GM19455 (cell line): Measurements from ENCODE around the gene MAP3K20.
"Not testable (repeated sequence)": the region's sequence is repeated elsewhere in the genome, so short reads cannot be mapped to it uniquely, and the experiment has no call there.

Experiments used
- ATAC-seq: cut with Tn5 transposase; IDR thresholded peaks from one replicate; pipeline ENCODE4 v1.9.1; 2021; ENCODE audit not compliant: unreplicated experiment

The MAP3K20 gene

DNA sequence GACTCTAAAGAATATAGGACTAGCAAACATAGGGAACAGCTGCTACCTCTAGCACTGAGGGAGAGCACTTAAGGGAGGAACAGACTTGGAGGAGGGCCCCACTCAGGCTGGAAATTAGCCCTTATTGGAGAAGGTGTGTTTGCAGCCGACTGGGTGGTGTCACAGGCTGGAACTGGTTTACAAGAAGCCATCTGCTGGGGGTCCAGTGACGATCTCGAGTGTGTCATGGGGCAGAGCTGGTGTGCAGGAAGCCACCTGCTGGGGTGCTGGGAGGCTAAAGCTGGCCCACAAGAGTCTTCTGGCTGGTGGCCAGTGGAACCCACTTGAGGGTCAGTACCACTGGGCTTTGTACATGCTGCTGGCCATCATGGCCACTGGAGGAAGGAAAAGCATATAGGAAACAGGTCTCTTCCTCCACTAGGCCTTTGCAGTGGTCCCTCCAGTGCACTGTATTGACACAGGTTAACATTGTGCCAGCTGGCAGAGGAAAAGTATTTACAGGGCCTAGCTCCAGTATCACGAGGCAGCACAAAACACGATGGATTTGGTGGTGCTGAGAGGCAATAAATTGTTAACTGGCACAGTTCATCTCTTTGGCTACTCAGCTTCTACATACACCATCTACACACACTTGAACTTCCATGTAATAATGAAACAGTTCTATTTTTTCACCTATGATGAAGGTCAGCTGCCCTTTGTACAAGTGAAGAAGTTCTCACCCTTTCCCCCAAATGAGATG, 43.6 kb downstream of the MAP3K20 start:
- ATAC-seq, result no peak

- ATAC-seq, result no peak
Observed at GRCh38 chr2:173119944-173120343, 44.3 kb downstream of the MAP3K20 start.

DNA sequence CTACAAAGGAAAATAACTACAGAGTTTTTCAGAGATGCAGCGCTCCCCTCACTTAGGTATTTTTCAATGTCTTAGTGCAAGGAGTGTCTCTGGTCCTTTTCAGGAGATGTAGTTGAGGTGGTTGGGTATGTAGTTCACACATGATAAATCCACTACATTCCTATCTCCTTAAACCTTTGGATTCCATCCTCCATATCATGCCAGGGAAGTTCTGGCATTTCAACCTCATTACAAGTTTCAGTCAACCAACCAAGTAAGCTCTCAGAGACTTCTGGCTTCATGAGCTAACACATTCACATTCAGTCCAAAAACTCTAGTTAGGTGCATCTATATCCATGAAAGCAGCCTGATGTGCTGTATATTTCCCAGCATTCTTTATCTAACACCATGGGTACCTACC, 47.3 kb downstream of the MAP3K20 start:
- ATAC-seq, result no peak

GRCh38 chr2:173124441-173124840, 48.8 kb downstream of the MAP3K20 start:
- no peak for ATAC-seq

GRCh38 chr2:173126819-173127218, 51.2 kb downstream of the MAP3K20 start:
- no peak for ATAC-seq

GRCh38 chr2:173128132-173128531, 52.5 kb downstream of the MAP3K20 start:
- not testable (repeated sequence) for ATAC-seq

- no peak for ATAC-seq
Observed at GRCh38 chr2:173130496-173131465, 55.1 kb downstream of the MAP3K20 start.

- ATAC-seq, result no peak
Observed at GRCh38 chr2:173132531-173132930, 56.9 kb downstream of the MAP3K20 start.

GRCh38 chr2:173134703-173135102, 59.1 kb downstream of the MAP3K20 start:
- ATAC-seq, result no peak

GRCh38 chr2:173136067-173136466, 60.4 kb downstream of the MAP3K20 start:
- ATAC-seq, result no peak

- ATAC-seq, result no peak
Observed at GRCh38 chr2:173136599-173136998, 61.0 kb downstream of the MAP3K20 start.

DNA sequence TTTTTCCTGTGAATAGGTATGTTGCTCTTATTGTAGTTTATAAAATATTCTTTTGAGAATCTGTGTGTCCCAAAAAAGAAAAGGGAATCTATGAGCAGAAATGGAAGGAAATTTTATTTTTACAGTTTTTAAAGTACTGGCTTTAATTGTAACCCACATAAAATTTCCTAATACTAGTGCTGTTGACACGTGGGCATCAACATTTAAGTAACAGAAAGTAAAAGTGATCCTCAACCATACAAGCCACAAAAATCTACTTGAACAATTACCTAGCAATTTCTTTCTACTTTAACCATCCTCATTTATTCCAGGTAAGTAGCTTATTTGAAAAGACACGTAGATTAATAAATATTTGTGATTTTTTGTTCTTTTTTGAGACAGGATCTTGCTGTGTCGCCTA, 62.0 kb downstream of the MAP3K20 start:
- ATAC-seq, result no peak

DNA sequence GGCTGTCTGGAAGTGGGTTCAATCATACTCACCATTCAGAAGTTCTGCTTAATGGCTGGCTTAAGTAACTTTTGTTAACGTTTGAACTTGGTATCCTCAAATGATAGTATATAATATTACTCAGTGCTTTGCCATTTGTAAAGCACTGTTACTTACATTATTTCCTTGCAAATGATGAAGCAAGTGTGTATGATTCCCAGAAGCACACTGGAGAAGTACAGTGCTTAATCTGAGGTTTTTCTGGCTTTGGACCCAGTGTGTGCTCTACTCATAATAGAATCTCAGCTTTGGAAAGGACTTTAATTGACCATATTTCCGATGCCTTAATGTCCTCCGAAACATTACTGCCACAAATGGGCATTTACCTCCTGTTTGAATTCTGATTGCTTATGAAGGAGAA, 63.3 kb downstream of the MAP3K20 start:
- no peak for ATAC-seq

- no peak for ATAC-seq
Observed at GRCh38 chr2:173141666-173142065, 66.0 kb downstream of the MAP3K20 start.

DNA sequence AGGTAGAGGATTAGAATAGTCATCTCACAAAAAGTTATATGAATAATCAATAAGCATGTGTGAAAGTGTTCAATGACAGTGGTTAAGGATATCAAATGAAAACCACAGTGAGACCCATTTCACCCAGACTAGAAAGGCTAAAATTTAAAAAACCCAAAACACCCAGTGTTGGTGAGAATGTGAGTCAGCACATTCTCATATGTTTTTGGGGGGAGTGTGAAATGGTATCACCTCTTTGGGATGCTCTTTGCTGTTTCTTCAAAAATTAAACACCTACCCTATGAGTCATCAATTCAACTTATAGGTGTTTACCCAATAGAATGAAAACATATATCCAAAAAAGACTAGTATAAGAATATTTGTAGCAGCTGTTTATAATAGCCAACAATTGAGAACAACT, 69.8 kb downstream of the MAP3K20 start:
- no peak for ATAC-seq

- ATAC-seq, result no peak
Observed at GRCh38 chr2:173146590-173146989, 70.9 kb downstream of the MAP3K20 start.

GRCh38 chr2:173148520-173148919, 72.9 kb downstream of the MAP3K20 start:
- no peak for ATAC-seq

- no peak for ATAC-seq
Observed at GRCh38 chr2:173149491-173149890, 73.8 kb downstream of the MAP3K20 start.

- no peak for ATAC-seq
Observed at GRCh38 chr2:173150087-173150486, 74.4 kb downstream of the MAP3K20 start.

DNA sequence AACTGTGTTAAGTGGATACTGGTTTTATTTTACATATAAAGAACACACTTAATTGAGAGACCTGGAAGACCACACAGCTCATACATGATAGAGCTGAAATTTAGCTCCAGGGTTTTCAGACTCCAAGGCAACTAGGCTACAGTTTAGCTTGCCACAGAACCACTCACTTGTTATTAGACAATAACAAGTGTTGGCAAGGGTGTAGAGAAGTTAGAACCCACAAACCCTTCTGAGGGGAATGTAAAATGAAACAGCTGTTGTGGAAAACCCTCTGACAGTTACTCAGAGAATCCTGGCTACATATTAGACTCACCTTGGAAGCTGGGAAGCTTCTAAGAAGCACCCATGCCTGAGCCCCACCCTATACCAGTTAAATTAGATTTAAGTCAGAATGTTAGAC, 75.3 kb downstream of the MAP3K20 start:
- no peak for ATAC-seq

DNA sequence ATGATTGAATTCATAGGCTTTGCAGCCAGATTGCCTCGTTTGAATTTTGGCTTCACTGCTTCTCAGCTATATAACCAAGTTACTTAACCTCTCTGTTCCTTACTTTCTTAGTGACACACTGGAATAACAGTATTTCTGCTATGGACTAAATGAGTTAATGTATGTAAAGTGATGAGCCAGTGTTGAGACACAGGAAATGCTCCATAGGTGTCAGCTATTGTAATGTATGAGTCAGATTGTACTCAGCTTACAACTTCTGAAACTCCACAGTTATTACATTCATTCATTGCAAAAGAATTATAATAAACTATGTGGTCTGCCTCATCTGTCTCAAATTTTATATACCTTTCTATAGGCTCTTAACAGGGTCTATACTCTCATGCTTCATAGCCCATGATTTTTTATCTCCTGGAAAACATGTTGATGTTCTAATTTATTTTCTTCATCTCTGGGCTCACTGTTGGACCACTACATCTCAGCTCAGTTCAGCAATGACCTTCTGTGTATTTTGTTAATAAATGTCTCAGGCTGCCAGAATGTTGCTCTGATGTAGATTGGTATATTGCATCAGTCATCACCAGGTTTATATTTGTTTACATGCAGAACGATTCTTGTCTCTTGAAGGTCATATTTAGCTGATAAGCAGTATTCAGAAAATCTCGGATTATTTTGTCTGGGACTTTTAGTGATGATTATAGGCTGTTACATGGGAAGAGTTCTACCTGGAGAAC, 76.2 kb downstream of the MAP3K20 start:
- no peak for ATAC-seq
